GM23248 (cell line): ENCODE measurements around the gene ZFYVE26. TPM values are rescaled to one million over a fixed set of nuclear protein-coding genes. Genes with fewer than 3 reads are reported as not detected.

Experiments
- DNase-seq: peaks from one replicate; pipeline ENCODE4 v3.0.0-alpha.2; 2015
- H2AFZ ChIP-seq: fragments of 200-600 bp; sonication (generic); 2 replicates; pipeline ENCODE4 v1.6.1; 2016; ENCODE audit warnings: antibody characterized with exemption
- H3F3A ChIP-seq: fragments of 200-600 bp; sonication (generic); 2 replicates; pipeline ENCODE4 v1.6.1; 2016; ENCODE audit warnings: mild to moderate bottlenecking, antibody characterized with exemption, mixed run types; ENCODE audit not compliant: insufficient read depth
- H3K27ac ChIP-seq: fragments of 200-600 bp; sonication (generic); 2 replicates; pipeline ENCODE4 v1.5.1; 2016; ENCODE audit warnings: mild to moderate bottlenecking
- H3K27me3 ChIP-seq: fragments of 200-600 bp; sonication (generic); replicated peaks from 2 replicates; pipeline ENCODE4 v1.6.1; 2016; ENCODE audit warnings: mild to moderate bottlenecking; ENCODE audit not compliant: insufficient read depth
- H3K36me3 ChIP-seq: fragments of 200-600 bp; sonication (generic); 2 replicates; pipeline ENCODE4 v1.6.1; 2016; ENCODE audit warnings: low read depth, mild to moderate bottlenecking
- H3K4me1 ChIP-seq: fragments of 200-600 bp; sonication (generic); 2 replicates; pipeline ENCODE4 v1.6.1; 2016; ENCODE audit warnings: mild to moderate bottlenecking; ENCODE audit not compliant: insufficient read depth
- H3K4me2 ChIP-seq: fragments of 200-600 bp; sonication (generic); one replicate; pipeline ENCODE4 v1.6.1; 2016; ENCODE audit warnings: mild to moderate bottlenecking; ENCODE audit not compliant: unreplicated experiment
- H3K4me3 ChIP-seq: fragments of 200-600 bp; sonication (generic); 2 replicates; pipeline ENCODE4 v1.5.1; 2016; ENCODE audit warnings: mild to moderate bottlenecking
- H3K79me2 ChIP-seq: fragments of 200-600 bp; sonication (generic); 2 replicates; pipeline ENCODE4 v1.6.1; 2016; ENCODE audit warnings: mild to moderate bottlenecking; ENCODE audit not compliant: insufficient read depth
- H3K9ac ChIP-seq: fragments of 200-600 bp; sonication (generic); 2 replicates; pipeline ENCODE4 v1.6.1; 2016; ENCODE audit warnings: mild to moderate bottlenecking
- H3K9me2 ChIP-seq: fragments of 200-600 bp; sonication (generic); 2 replicates; pipeline ENCODE4 v1.6.1; 2016; ENCODE audit warnings: mixed run types, mild to moderate bottlenecking, moderate library complexity; ENCODE audit not compliant: insufficient read depth
- H3K9me3 ChIP-seq: fragments of 200-600 bp; sonication (generic); one replicate; pipeline ENCODE4 v1.6.1; 2017; ENCODE audit warnings: low read depth
- H4K20me1 ChIP-seq: fragments of 200-600 bp; sonication (generic); 2 replicates; pipeline ENCODE4 v1.6.0; 2016; ENCODE audit not compliant: insufficient read depth
- EZH2 ChIP-seq: fragments of 200-600 bp; sonication (generic); IDR thresholded peaks from 2 replicates; pipeline ENCODE4 v1.6.1; 2018; ENCODE audit warnings: antibody characterized with exemption, mild to moderate bottlenecking; ENCODE audit not compliant: insufficient read depth, poor library complexity, severe bottlenecking
- EZH2phosphoT487 ChIP-seq: fragments of 200-600 bp; sonication (generic); IDR thresholded peaks from 2 replicates; pipeline ENCODE4 v1.6.1; 2018; ENCODE audit warnings: antibody characterized with exemption, moderate library complexity, mild to moderate bottlenecking, low read depth; ENCODE audit not compliant: insufficient read depth
- WGBS, 2 experiments: methylation state at CpG; one replicate each; pipeline ENCODE4 v1.1.6; 2015 to 2017; ENCODE audit warnings: low lambda C conversion rate in 2 of 2, low coverage in 1 of 2; ENCODE audit errors: missing lambda C conversion rate in 2 of 2; 5-methylcytosine and 5-hydroxymethylcytosine counted together
- in situ Hi-C: fragments of 300-500 bp; cut with MboI; formaldehyde crosslinking; loops from 2 replicates; pipeline ENCODE4 v1.15.0; 2020
- polyA plus RNA-seq: library from polyadenylated mRNA; unstranded; fragments of >200 nt; fragmentation: Nextera tagmentation; extraction: Ambion mirVana; gene quantifications from 2 replicates; pipeline ENCODE4 v1.2.1, GENCODE V29; 2016
- total RNA-seq: library from RNA; depleted of rRNA; stranded (reverse); fragments of >200 nt; shearing (Covaris generic); gene quantifications from 2 replicates; pipeline ENCODE4 v1.2.3, GENCODE V29; 2014

The ZFYVE26 gene
- total and polyA plus RNA-seq, 2 experiments from 2014 or later: 2.7 to 10.8 TPM

GRCh38 chr14:67785270-67786109, 30.9 kb downstream of the ZFYVE26 start:
- no peak overlapping the region for H3K4me3 ChIP-seq
- H3K27me3 ChIP-seq: no peaks in the 10 kb centered on the region
- peaks cover 40% of the 10 kb centered on the region; the same call in 1 of the 2 replicates for H3K36me3 ChIP-seq
- H2AFZ ChIP-seq: no peak overlapping the region
- H3K9ac ChIP-seq: no peak overlapping the region
- H3F3A ChIP-seq: no peaks in the 10 kb centered on the region
- H3K4me1 ChIP-seq: no peaks in the 10 kb centered on the region
- 92 to 97% methylated on average over 4 of the region's 4 CpGs for WGBS, 2 experiments
- no peaks in the 10 kb centered on the region for H4K20me1 ChIP-seq
- H3K9me3 ChIP-seq: no peaks in the 10 kb centered on the region
- no peak for DNase-seq
- no peak for TF ChIP-seq EZH2phosphoT487
- no peak for TF ChIP-seq EZH2
- no peaks in the 10 kb centered on the region for H3K9me2 ChIP-seq
- no peak overlapping the region for H3K27ac ChIP-seq
- H3K79me2 ChIP-seq: no peaks in the 10 kb centered on the region
- in situ Hi-C loops: no loop called here
- no peak overlapping the region for H3K4me2 ChIP-seq

- Histone ChIP-seq H3K27me3 (no peaks in the 10 kb centered on the region), H4K20me1 (no peaks in the 10 kb centered on the region), H3K4me2 (no peak overlapping the region), H3K4me3 (no peak overlapping the region), H3K9ac (no peak overlapping the region), H2AFZ (no peak overlapping the region), H3K4me1 (no peaks in the 10 kb centered on the region), H3K9me3 (no peaks in the 10 kb centered on the region), H3F3A (no peaks in the 10 kb centered on the region), H3K79me2 (no peaks in the 10 kb centered on the region), H3K36me3 (peaks cover 44% of the 10 kb centered on the region; the same call in 1 of the 2 replicates), H3K27ac (no peak overlapping the region), H3K9me2 (no peaks in the 10 kb centered on the region)
- TF ChIP-seq EZH2 (no peak), EZH2phosphoT487 (no peak)
- in situ Hi-C loops: no loop called here
- 96 to 97% methylated on average over 5 of the region's 5 CpGs for WGBS, 2 experiments
- no peak for DNase-seq
These were observed 32.1 kb downstream of the ZFYVE26 start for GRCh38 chr14:67784244-67784823.

- 32 to 35% methylated on average over 3 of the region's 3 CpGs for whole genome bisulfite sequencing, 2 experiments
- H3K9me2 ChIP-seq: no peaks in the 10 kb centered on the region
- H3K36me3 ChIP-seq: peaks cover 33% of the 10 kb centered on the region; the same call in 1 of the 2 replicates
These were observed 34.3 kb downstream of the ZFYVE26 start for GRCh38 chr14:67782090-67782489.

GRCh38 chr14:67778792-67779191, 37.6 kb downstream of the ZFYVE26 start:
- H3K9me2 ChIP-seq: no peaks in the 10 kb centered on the region
- H3K4me3 ChIP-seq: no peak overlapping the region
- peaks cover 35% of the 10 kb centered on the region; the same call in 1 of the 2 replicates for H3K36me3 ChIP-seq
- TF ChIP-seq EZH2phosphoT487: no peak
- no peak for TF ChIP-seq EZH2
- WGBS, 2 experiments: 90 to 96% methylated on average over 1 of the region's 1 CpG
- no peak overlapping the region for H3K9ac ChIP-seq
- no peaks in the 10 kb centered on the region for H3K4me1 ChIP-seq
- no peaks in the 10 kb centered on the region for H3K9me3 ChIP-seq
- H3K4me2 ChIP-seq: no peak overlapping the region
- in situ Hi-C loops: no loop called here
- H3K27ac ChIP-seq: no peak overlapping the region
- H3K27me3 ChIP-seq: no peaks in the 10 kb centered on the region
- no peaks in the 10 kb centered on the region for H3K79me2 ChIP-seq
- no peaks in the 10 kb centered on the region for H4K20me1 ChIP-seq
- H3F3A ChIP-seq: no peaks in the 10 kb centered on the region
- H2AFZ ChIP-seq: no peak overlapping the region
- no peak for DNase-seq

More at GRCh38 chr14:67782090-67782489, 34.3 kb downstream of the ZFYVE26 start:
- Histone ChIP-seq H3F3A (no peaks in the 10 kb centered on the region), H3K79me2 (no peaks in the 10 kb centered on the region), H3K4me1 (no peaks in the 10 kb centered on the region), H3K27me3 (no peaks in the 10 kb centered on the region), H3K9ac (no peak overlapping the region), H4K20me1 (no peaks in the 10 kb centered on the region), H3K9me3 (no peaks in the 10 kb centered on the region), H3K27ac (no peak overlapping the region), H2AFZ (no peak overlapping the region), H3K4me2 (no peak overlapping the region), H3K4me3 (no peak overlapping the region)
- in situ Hi-C loops: no loop called here
- DNase-seq: no peak
- TF ChIP-seq EZH2: no peak
- TF ChIP-seq EZH2phosphoT487: no peak
